Activated naive CD4-positive, alpha-beta T cell treated with anti-CD3 and anti-CD28 coated beads, Interleukin-2, amount 50 U/mL, for 72 hours (primary cell): ENCODE measurements around the gene MVP. TPM values are rescaled to one million over a fixed set of nuclear protein-coding genes. Genes with fewer than 3 reads are reported as not detected.
A peak's percentile ranks its signal among the peaks of the same experiment; 100 is the strongest.
"Not testable (repeated sequence)": the region's sequence is repeated elsewhere in the genome, so short reads cannot be mapped to it uniquely, and the experiment has no call there.

Source experiments
- ATAC-seq, 2 donors: fragments of 150-1000 bp; cut with Tn5 transposase; 2 replicates each; pipeline ENCODE4 v1.10.0; 2021; ENCODE audit warnings: mild to moderate bottlenecking in 2 of 2, moderate library complexity in 2 of 2
- DNase-seq, 2 donors: peaks; one replicate each; pipeline ENCODE4 v3.0.0; 2021 to 2022; ENCODE audit warnings: low spot score in 2 of 2
- H3K27ac Mint-ChIP-seq, 2 donors: one replicate each; pipeline ENCODE4 v1.8.0; 2022; ENCODE audit warnings: mild to moderate bottlenecking in 2 of 2, mixed read lengths in 2 of 2
- H3K36me3 Mint-ChIP-seq, 2 donors: one replicate each; pipeline ENCODE4 v1.8.0; 2022; ENCODE audit warnings: mixed read lengths in 2 of 2
- H3K9me3 Mint-ChIP-seq, 2 donors: one replicate each; pipeline ENCODE4 v1.8.0; 2022; ENCODE audit warnings: mixed read lengths in 2 of 2
- total RNA-seq, 2 donors: library from RNA; stranded (reverse); gene quantifications; one replicate each; pipeline ENCODE4 v1.2.3, GENCODE V29; 2022

MVP gene
- 100 to 1,000 TPM in 1 of 2 donors, 10 to 100 TPM in 1; 77.6 to 168 TPM for total RNA-seq

GRCh38 chr16:29820271-29820701 lies at the start of gene MVP:
MVP (plus strand) TSS chr16:29820462; CDS start chr16:29830550, 10,088 bp downstream.
- ATAC-seq (peak in 1 of 2 donors; percentile 23), DNase-seq (peak in 1 of 2 donors; percentile 61)
- no peaks in the 10 kb centered on the region for H3K9me3 Mint-ChIP-seq
- peak within 1 kb of the TSS; percentile 95 to 97 for H3K27ac Mint-ChIP-seq
- H3K36me3 Mint-ChIP-seq: peaks cover 55 to 57% of the 10 kb centered on the region in 2 donors

- DNase-seq, H3K36me3 Mint-ChIP-seq, ATAC-seq, H3K27ac Mint-ChIP-seq, H3K9me3 Mint-ChIP-seq: not testable (repeated sequence)
Observed at GRCh38 chr16:29772330-29772729, 47.9 kb upstream of the MVP start.

- Mint-ChIP-seq H3K9me3 (no peaks in the 10 kb centered on the region), H3K27ac (no peak overlapping the region), H3K36me3 (no peaks in the 10 kb centered on the region)
- DNase-seq (no peak), ATAC-seq (no peak)
Observed at GRCh38 chr16:29774730-29775129, 45.5 kb upstream of the MVP start.

- H3K27ac Mint-ChIP-seq: no peak overlapping the region
- ATAC-seq (no peak), DNase-seq (no peak)
- H3K9me3 Mint-ChIP-seq: no peaks in the 10 kb centered on the region
- H3K36me3 Mint-ChIP-seq: no peaks in the 10 kb centered on the region
Observed at GRCh38 chr16:29775742-29776408, 44.4 kb upstream of the MVP start.

GRCh38 chr16:29777576-29778350 lies 42.5 kb upstream of the MVP start, which contains the start of gene ZG16:
ZG16 (plus strand) TSS chr16:29778256; CDS start chr16:29779267, 1,011 bp downstream.
- Mint-ChIP-seq H3K36me3 (no peaks in the 10 kb centered on the region), H3K9me3 (no peaks in the 10 kb centered on the region), H3K27ac (peak within 1 kb of the TSS in 1 of 2 donors; percentile 16)
- DNase-seq (no peak), ATAC-seq (no peak)

- no peak for ATAC-seq
- H3K36me3 Mint-ChIP-seq: no peaks in the 10 kb centered on the region
- H3K27ac Mint-ChIP-seq: no peak overlapping the region
- no peak for DNase-seq
- H3K9me3 Mint-ChIP-seq: no peaks in the 10 kb centered on the region
Observed at GRCh38 chr16:29779474-29779873, 40.8 kb upstream of the MVP start.

- not testable (repeated sequence) for ATAC-seq, H3K9me3 Mint-ChIP-seq, H3K36me3 Mint-ChIP-seq, DNase-seq
- peak overlapping the region; percentile 26 to 72 for H3K27ac Mint-ChIP-seq
Observed at GRCh38 chr16:29783094-29783953, 36.9 kb upstream of the MVP start.

- peak overlapping the region in 1 of 2 donors; percentile 26 for H3K27ac Mint-ChIP-seq
- DNase-seq (peak in 1 of 2 donors; percentile 40), ATAC-seq (peak; percentile 90 to 98)
- H3K9me3 Mint-ChIP-seq: no peaks in the 10 kb centered on the region
- H3K36me3 Mint-ChIP-seq: no peaks in the 10 kb centered on the region
Observed at GRCh38 chr16:29784157-29784556, 36.1 kb upstream of the MVP start.

GRCh38 chr16:29784901-29785500 lies 35.3 kb upstream of the MVP start:
- Mint-ChIP-seq H3K36me3 (peaks cover 0 to 2% of the 10 kb centered on the region in 2 donors), H3K27ac (no peak overlapping the region), H3K9me3 (no peaks in the 10 kb centered on the region)
- DNase-seq (peak; percentile 77 to 80), ATAC-seq (peak; percentile 56 to 84)

GRCh38 chr16:29787155-29787554 lies 33.1 kb upstream of the MVP start:
- not testable (repeated sequence) for H3K9me3 Mint-ChIP-seq, DNase-seq, ATAC-seq
- peaks cover 19 to 24% of the 10 kb centered on the region in 2 donors for H3K36me3 Mint-ChIP-seq
- H3K27ac Mint-ChIP-seq: peak overlapping the region in 1 of 2 donors; percentile 18

GRCh38 chr16:29789775-29790182 lies 30.5 kb upstream of the MVP start:
- DNase-seq: no peak
- Mint-ChIP-seq H3K27ac (peak overlapping the region; percentile 94 to 98), H3K36me3 (peaks cover 41% of the 10 kb centered on the region in 2 donors), H3K9me3 (no peaks in the 10 kb centered on the region)
- ATAC-seq: no peak

- peaks cover 41 to 45% of the 10 kb centered on the region in 2 donors for H3K36me3 Mint-ChIP-seq
- no peaks in the 10 kb centered on the region for H3K9me3 Mint-ChIP-seq
- ATAC-seq (peak; percentile 97), DNase-seq (peak; percentile 100)
- peak within 1 kb of the TSS; percentile 94 to 98 for H3K27ac Mint-ChIP-seq
Observed at GRCh38 chr16:29790183-29790948, 29.9 kb upstream of the MVP start, which contains the start of gene KIF22. KIF22 (plus strand) TSS chr16:29790751; CDS start chr16:29790760, 9 bp downstream.

- H3K36me3 Mint-ChIP-seq: peaks cover 41 to 45% of the 10 kb centered on the region in 2 donors
- H3K9me3 Mint-ChIP-seq: no peaks in the 10 kb centered on the region
- ATAC-seq: peak in 1 of 2 donors; percentile 23
- H3K27ac Mint-ChIP-seq: peak overlapping the region; percentile 94 to 98
- no peak for DNase-seq
Observed at GRCh38 chr16:29790949-29791844, 29.1 kb upstream of the MVP start.
